Measurements from ENCODE around the gene ZRANB1.

The ZRANB1 gene

DNA sequence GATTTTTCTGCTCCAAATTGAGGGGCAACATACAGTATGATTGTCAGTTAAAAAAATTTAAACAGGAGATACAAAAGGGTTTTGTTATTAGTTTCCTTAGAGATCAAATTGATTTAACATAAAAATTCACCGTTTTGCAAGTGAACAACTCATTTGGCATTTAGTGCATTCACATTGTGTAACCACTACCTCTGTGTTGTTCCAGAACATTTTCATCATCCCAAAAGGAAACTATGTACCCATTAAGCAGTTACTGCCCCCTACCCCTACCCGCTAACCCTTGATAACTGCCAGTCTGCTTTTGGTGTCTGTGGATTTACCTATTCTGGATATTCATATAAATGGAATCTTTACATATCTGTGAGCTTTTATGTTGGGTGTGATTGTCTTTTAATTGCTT is 3.1 kb downstream of the ZRANB1 start:
- Histone ChIP-seq H3K27ac (ENCODE audit: low read depth, low read length, severe bottlenecking) (no peak overlapping the region), H3K9me3 (ENCODE audit: control insufficient read depth, low read length) (no peaks in the 10 kb centered on the region), H3K36me3 (ENCODE audit: control insufficient read depth, insufficient read depth, low read length) (peaks cover 41% of the 10 kb centered on the region), H3K4me3 (ENCODE audit: extremely low read depth, insufficient read depth, low read length, poor library complexity, severe bottlenecking) (no peak overlapping the region), H3K4me1 (ENCODE audit: control insufficient read depth, insufficient read depth, low read length, poor library complexity, severe bottlenecking) (peaks cover 12% of the 10 kb centered on the region)
- 90% methylated on average over 1 of the region's 2 CpGs; no CpG with 5 or more reads in 1 of the 2 experiments for WGBS, 2 experiments (ENCODE audit: insufficient coverage in 2 of 2)

DNA sequence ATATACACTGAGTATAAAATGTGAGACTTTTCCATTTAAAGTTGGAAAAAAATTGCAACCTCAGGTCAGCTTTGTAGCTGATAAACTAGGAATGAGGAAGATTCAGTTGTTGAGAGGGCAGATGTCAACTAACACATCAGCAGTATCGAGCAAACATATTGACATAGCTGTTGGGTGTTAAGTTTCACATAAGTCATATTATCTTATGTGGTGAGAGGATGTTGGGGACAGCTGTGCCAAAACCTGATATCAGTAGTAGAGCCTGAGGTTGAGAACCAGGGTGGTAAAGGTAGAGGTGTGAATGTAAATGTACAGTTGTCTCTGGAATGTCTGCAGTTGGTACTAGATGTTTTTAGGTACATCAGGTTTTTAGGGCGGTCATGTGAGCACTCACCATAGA is 5.0 kb downstream of the ZRANB1 start:
- Histone ChIP-seq H3K36me3 (ENCODE audit: control insufficient read depth, insufficient read depth, low read length) (peaks cover 46% of the 10 kb centered on the region), H3K9me3 (ENCODE audit: control insufficient read depth, low read length) (no peaks in the 10 kb centered on the region), H3K4me1 (ENCODE audit: control insufficient read depth, insufficient read depth, low read length, poor library complexity, severe bottlenecking) (peaks cover 12% of the 10 kb centered on the region), H3K4me3 (ENCODE audit: extremely low read depth, insufficient read depth, low read length, poor library complexity, severe bottlenecking) (no peak overlapping the region), H3K27ac (ENCODE audit: low read depth, low read length, severe bottlenecking) (no peak overlapping the region)
- WGBS, 2 experiments (ENCODE audit: insufficient coverage in 2 of 2), result 100% methylated on average over 2 of the region's 2 CpGs; no CpG with 5 or more reads in 1 of the 2 experiments

DNA sequence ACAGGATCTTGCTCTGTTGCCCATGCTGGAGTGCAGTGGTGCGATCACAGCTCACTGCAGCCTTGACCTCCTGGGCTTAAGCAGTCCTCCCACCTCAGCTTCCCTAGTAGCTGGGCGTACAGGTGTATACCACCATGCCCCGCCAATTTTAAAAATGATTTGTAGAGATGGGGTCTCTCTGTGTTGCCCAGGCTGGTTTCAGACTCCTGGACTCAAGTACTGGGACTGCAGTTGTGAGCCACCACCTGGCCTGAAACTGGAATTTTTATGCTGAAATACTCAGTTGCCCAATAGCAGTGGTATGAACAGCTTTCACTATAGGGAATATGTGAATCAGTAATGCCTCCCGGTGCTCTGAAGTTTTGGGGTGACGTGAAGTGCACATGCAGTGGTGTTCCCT is 7.6 kb downstream of the ZRANB1 start:
- H3K27ac ChIP-seq (ENCODE audit: low read depth, low read length, severe bottlenecking), result no peak overlapping the region
- 100% methylated on average over 3 to 5 of the region's 5 CpGs for WGBS, 2 experiments (ENCODE audit: insufficient coverage in 2 of 2)

DNA sequence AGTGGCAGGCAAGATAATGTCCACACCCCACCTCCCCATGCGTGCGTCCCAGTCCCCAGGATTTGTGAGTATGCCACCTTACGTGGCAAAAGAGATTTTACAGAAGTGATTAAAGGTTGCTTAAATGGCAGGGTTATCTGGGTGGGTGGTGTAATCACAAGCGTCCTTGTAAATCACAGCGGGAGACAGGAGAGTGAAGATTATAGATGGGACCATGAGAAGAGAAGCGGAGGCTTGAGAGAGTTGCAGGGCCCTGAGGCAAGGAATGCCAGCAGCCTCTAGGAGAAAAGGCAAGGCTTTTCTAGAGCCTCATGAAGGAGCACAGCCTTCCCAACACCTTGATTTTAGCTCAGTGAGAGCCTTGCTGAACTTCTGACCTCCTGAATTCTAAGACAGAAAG is 10.2 kb downstream of the ZRANB1 start:
- Histone ChIP-seq H3K9me3 (ENCODE audit: control insufficient read depth, low read length) (no peaks in the 10 kb centered on the region), H3K4me3 (ENCODE audit: extremely low read depth, insufficient read depth, low read length, poor library complexity, severe bottlenecking) (no peak overlapping the region), H3K4me1 (ENCODE audit: control insufficient read depth, insufficient read depth, low read length, poor library complexity, severe bottlenecking) (no peaks in the 10 kb centered on the region), H3K27ac (ENCODE audit: low read depth, low read length, severe bottlenecking) (no peak overlapping the region), H3K36me3 (ENCODE audit: control insufficient read depth, insufficient read depth, low read length) (peaks cover 42% of the 10 kb centered on the region)
- WGBS, 2 experiments (ENCODE audit: insufficient coverage in 2 of 2), result 76 to 91% methylated on average over 3 to 4 of the region's 6 CpGs

More for the DNA sequence above, 7.6 kb downstream of the ZRANB1 start:
- H3K4me3 ChIP-seq (ENCODE audit: extremely low read depth, insufficient read depth, low read length, poor library complexity, severe bottlenecking), result no peak overlapping the region
- H3K4me1 ChIP-seq (ENCODE audit: control insufficient read depth, insufficient read depth, low read length, poor library complexity, severe bottlenecking), result no peaks in the 10 kb centered on the region
- no peaks in the 10 kb centered on the region for H3K9me3 ChIP-seq (ENCODE audit: control insufficient read depth, low read length)
- peaks cover 50% of the 10 kb centered on the region for H3K36me3 ChIP-seq (ENCODE audit: control insufficient read depth, insufficient read depth, low read length)

DNA sequence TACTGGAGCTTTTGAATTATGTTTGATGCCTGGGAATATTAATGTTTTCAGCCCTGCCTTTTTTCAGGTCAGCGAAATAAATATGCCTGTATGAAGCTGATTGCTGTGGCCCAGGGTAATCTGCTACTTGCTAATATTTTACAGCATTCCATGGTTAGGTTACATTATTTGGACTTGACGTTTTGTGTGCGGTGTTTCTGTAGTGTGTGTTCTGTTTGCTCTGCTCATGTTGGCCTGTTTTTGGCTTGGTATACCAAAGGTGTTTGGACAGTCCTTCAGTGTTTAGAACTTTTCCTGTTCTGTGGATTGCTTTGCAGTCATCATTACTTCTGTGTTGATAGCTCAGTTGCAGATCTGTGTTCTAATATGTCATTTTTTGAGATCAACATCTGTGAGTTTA is 11.5 kb downstream of the ZRANB1 start:
- 100% methylated on average over 3 of the region's 3 CpGs; no CpG with 5 or more reads in 1 of the 2 experiments for WGBS, 2 experiments (ENCODE audit: insufficient coverage in 2 of 2)
- no peaks in the 10 kb centered on the region for H3K9me3 ChIP-seq (ENCODE audit: control insufficient read depth, low read length)
- peaks cover 31% of the 10 kb centered on the region for H3K36me3 ChIP-seq (ENCODE audit: control insufficient read depth, insufficient read depth, low read length)
- no peak overlapping the region for H3K27ac ChIP-seq (ENCODE audit: low read depth, low read length, severe bottlenecking)
- no peak overlapping the region for H3K4me3 ChIP-seq (ENCODE audit: extremely low read depth, insufficient read depth, low read length, poor library complexity, severe bottlenecking)
- no peaks in the 10 kb centered on the region for H3K4me1 ChIP-seq (ENCODE audit: control insufficient read depth, insufficient read depth, low read length, poor library complexity, severe bottlenecking)

DNA sequence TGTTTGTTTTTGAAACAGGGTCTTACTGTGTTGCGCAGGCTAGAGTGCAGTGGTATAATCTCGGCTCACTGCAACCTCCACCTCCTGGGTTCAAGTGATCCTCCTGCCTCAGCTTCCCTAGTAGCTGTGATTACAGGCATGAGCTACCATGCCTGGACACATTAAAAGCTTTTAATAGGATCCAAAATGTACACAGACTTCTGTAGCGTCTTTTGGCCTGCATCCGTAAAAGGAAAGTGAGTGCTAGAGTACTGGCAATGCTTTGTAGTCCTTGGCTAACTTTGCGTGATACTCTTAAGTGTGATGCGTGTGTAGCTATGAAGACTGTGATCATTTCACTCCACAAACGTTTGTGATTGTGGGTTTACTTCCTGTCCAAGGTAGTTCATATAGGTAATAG is 13.3 kb downstream of the ZRANB1 start:
- H3K27ac ChIP-seq (ENCODE audit: low read depth, low read length, severe bottlenecking), result no peak overlapping the region
- no peak overlapping the region for H3K4me3 ChIP-seq (ENCODE audit: extremely low read depth, insufficient read depth, low read length, poor library complexity, severe bottlenecking)
- 89 to 100% methylated on average over 3 to 4 of the region's 7 CpGs for WGBS, 2 experiments (ENCODE audit: insufficient coverage in 2 of 2)
- H3K9me3 ChIP-seq (ENCODE audit: control insufficient read depth, low read length), result no peaks in the 10 kb centered on the region
- H3K4me1 ChIP-seq (ENCODE audit: control insufficient read depth, insufficient read depth, low read length, poor library complexity, severe bottlenecking), result no peaks in the 10 kb centered on the region
- H3K36me3 ChIP-seq (ENCODE audit: control insufficient read depth, insufficient read depth, low read length), result peaks cover 19% of the 10 kb centered on the region

DNA sequence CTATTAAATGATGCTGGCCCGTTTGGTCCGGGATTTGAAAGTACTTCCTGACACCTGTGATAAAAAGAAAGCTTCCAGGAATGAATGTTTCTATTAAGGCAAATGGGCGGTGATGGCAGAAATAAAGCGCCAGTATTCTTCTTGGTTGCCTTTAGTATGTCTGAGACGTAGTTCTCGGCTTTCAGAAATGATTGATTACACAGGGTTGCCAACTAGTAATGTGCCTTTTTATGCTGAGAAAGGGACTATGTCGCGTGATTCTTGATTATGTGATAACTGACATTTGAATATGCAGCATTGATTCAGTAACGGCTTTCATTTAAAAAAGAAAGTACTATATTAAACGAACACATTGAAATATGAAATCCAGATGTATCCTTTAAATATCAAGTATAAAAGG is 13.9 kb downstream of the ZRANB1 start:
- peaks cover 15% of the 10 kb centered on the region for H3K36me3 ChIP-seq (ENCODE audit: control insufficient read depth, insufficient read depth, low read length)
- no peaks in the 10 kb centered on the region for H3K9me3 ChIP-seq (ENCODE audit: control insufficient read depth, low read length)
- no peak overlapping the region for H3K27ac ChIP-seq (ENCODE audit: low read depth, low read length, severe bottlenecking)
- H3K4me1 ChIP-seq (ENCODE audit: control insufficient read depth, insufficient read depth, low read length, poor library complexity, severe bottlenecking), result no peaks in the 10 kb centered on the region
- WGBS, 2 experiments (ENCODE audit: insufficient coverage in 2 of 2), result 93 to 94% methylated on average over 8 of the region's 10 CpGs
- H3K4me3 ChIP-seq (ENCODE audit: extremely low read depth, insufficient read depth, low read length, poor library complexity, severe bottlenecking), result no peak overlapping the region

DNA sequence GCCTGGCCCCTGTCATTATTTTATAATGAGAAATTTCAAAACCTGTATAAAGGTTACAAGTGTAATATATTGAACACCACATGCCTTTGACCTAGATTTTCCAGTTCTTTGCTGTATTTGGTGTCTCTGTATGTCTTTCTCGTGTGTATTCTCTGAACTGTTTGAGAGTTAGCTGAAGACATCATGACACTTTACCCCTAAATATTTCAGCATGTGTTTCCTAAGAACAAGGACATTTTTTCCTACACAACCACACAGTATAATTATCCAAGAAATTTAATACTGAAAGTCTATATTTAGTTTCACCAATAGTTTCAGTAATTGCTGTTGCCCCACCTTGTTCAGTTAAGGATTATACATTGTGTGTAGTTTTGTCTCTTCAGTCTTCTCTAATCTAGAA is 14.8 kb downstream of the ZRANB1 start:
- no peak overlapping the region for H3K27ac ChIP-seq (ENCODE audit: low read depth, low read length, severe bottlenecking)
- WGBS, 2 experiments (ENCODE audit: insufficient coverage in 2 of 2), result no CpG with 5 or more reads among the region's 1 CpG

DNA sequence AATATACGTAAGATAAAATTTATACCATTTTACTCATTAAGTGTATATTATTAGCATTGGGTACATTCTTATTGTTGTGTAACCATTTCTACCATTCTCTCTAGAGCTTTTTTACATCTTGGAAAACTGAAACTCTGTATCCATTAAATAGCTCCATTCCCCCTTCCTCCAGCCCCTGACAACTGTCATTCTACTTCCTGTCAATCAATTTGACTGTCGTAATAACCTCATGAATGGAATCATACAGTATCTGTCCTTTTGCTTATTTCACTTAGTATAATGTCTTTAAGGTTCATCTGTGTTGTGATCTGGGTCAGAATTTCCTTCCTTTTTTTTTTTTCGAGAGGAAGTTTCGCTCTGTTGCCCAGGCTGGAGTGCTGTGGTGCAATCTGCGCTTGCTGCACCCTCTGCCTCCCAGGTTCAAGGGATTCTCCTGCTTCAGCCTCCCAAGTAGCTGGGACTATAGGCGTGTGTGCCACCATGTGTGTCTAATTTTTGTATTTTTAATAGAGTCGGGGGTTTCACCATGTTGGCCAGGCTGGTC is 15.6 kb downstream of the ZRANB1 start:
- no peaks in the 10 kb centered on the region for H3K4me1 ChIP-seq (ENCODE audit: control insufficient read depth, insufficient read depth, low read length, poor library complexity, severe bottlenecking)
- H3K27ac ChIP-seq (ENCODE audit: low read depth, low read length, severe bottlenecking), result no peak overlapping the region
- H3K4me3 ChIP-seq (ENCODE audit: extremely low read depth, insufficient read depth, low read length, poor library complexity, severe bottlenecking), result no peak overlapping the region
- WGBS, 2 experiments (ENCODE audit: insufficient coverage in 2 of 2), result 100% methylated on average over 1 to 3 of the region's 7 CpGs
- H3K36me3 ChIP-seq (ENCODE audit: control insufficient read depth, insufficient read depth, low read length), result peaks cover 16% of the 10 kb centered on the region
- H3K9me3 ChIP-seq (ENCODE audit: control insufficient read depth, low read length), result no peaks in the 10 kb centered on the region

More for the DNA sequence above, 14.8 kb downstream of the ZRANB1 start:
- Histone ChIP-seq H3K4me1 (ENCODE audit: control insufficient read depth, insufficient read depth, low read length, poor library complexity, severe bottlenecking) (no peaks in the 10 kb centered on the region), H3K4me3 (ENCODE audit: extremely low read depth, insufficient read depth, low read length, poor library complexity, severe bottlenecking) (no peak overlapping the region), H3K9me3 (ENCODE audit: control insufficient read depth, low read length) (no peaks in the 10 kb centered on the region), H3K36me3 (ENCODE audit: control insufficient read depth, insufficient read depth, low read length) (peaks cover 15% of the 10 kb centered on the region)

DNA sequence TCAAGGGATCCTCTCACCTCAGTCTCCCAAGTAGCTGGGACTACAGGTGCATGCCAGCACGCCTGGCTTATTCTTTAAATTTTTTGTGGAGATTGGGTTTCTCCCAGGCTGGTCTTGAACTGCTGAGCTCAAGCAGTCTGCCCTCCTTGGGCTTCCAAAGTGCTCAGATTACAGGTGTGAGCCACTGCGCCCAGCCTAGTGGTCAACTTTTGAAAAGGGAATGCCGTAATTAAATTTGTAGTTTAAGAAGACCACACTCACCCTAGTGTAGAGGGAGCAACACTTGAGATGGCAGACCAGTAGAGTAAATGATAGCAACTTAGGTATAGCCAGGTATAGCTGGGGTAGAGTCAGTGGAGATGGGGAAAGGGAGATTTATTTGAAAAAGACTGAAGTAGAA is 17.6 kb downstream of the ZRANB1 start:
- no peak overlapping the region for H3K27ac ChIP-seq (ENCODE audit: low read depth, low read length, severe bottlenecking)
- no peak overlapping the region for H3K4me3 ChIP-seq (ENCODE audit: extremely low read depth, insufficient read depth, low read length, poor library complexity, severe bottlenecking)
- 86 to 96% methylated on average over 2 to 3 of the region's 3 CpGs for WGBS, 2 experiments (ENCODE audit: insufficient coverage in 2 of 2)
- peaks cover 7% of the 10 kb centered on the region for H3K36me3 ChIP-seq (ENCODE audit: control insufficient read depth, insufficient read depth, low read length)
- no peaks in the 10 kb centered on the region for H3K9me3 ChIP-seq (ENCODE audit: control insufficient read depth, low read length)
- no peaks in the 10 kb centered on the region for H3K4me1 ChIP-seq (ENCODE audit: control insufficient read depth, insufficient read depth, low read length, poor library complexity, severe bottlenecking)

DNA sequence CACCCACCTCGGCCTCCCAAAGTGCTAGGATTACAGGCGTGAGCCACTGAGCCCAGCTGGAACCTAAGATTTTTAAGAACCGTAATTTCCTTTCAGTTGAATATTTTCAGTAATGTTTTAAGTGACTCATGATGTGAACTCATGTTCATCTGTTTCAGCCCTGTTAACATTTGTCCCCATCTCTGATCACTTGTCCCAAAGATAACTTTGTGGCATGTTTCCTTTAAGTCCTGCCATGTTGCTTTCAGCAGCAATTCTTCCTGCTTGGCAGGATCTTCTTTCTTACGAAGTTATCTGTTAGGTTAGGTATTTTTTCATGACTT is 19.3 kb downstream of the ZRANB1 start:
- Histone ChIP-seq H3K4me3 (ENCODE audit: extremely low read depth, insufficient read depth, low read length, poor library complexity, severe bottlenecking) (no peak overlapping the region), H3K27ac (ENCODE audit: low read depth, low read length, severe bottlenecking) (no peak overlapping the region), H3K36me3 (ENCODE audit: control insufficient read depth, insufficient read depth, low read length) (peaks cover 11% of the 10 kb centered on the region), H3K4me1 (ENCODE audit: control insufficient read depth, insufficient read depth, low read length, poor library complexity, severe bottlenecking) (no peaks in the 10 kb centered on the region), H3K9me3 (ENCODE audit: control insufficient read depth, low read length) (no peaks in the 10 kb centered on the region)
- 82 to 100% methylated on average over 2 to 3 of the region's 4 CpGs for WGBS, 2 experiments (ENCODE audit: insufficient coverage in 2 of 2)

Measured in mesodermal cell (in vitro differentiated cells).